Measurements from ENCODE around the gene CLSTN2. TPM values are rescaled to one million over a fixed set of nuclear protein-coding genes. Genes with fewer than 3 reads are reported as not detected.

The CLSTN2 gene
- total and polyA plus RNA-seq, 2 of the 8 experiments (the other 6 are each of a cell fraction or from before 2014, with no cell fraction given), result 0.39 to 0.52 TPM

GRCh38 chr3:140234256-140234655 is 299.3 kb downstream of the CLSTN2 start (continued):
- TF ChIP-seq JUND (IDR thresholded peaks at IDR 0.05; ENCODE audit: low read length) (no peak), POU5F1 (IDR thresholded peaks at IDR 0.05; ENCODE audit: low read depth, low read length) (no peak)

Data from H1 (cell line).